HG03060 (cell line): ENCODE results near the gene TUBA3E.
"Not testable (repeated sequence)": the region's sequence is repeated elsewhere in the genome, so short reads cannot be mapped to it uniquely, and the experiment has no call there.

Experiments
- ATAC-seq: cut with Tn5 transposase; IDR thresholded peaks from one replicate; pipeline ENCODE4 v1.9.1; 2021; ENCODE audit warnings: low read depth, moderate number of reproducible peaks; ENCODE audit not compliant: unreplicated experiment

TUBA3E gene

DNA sequence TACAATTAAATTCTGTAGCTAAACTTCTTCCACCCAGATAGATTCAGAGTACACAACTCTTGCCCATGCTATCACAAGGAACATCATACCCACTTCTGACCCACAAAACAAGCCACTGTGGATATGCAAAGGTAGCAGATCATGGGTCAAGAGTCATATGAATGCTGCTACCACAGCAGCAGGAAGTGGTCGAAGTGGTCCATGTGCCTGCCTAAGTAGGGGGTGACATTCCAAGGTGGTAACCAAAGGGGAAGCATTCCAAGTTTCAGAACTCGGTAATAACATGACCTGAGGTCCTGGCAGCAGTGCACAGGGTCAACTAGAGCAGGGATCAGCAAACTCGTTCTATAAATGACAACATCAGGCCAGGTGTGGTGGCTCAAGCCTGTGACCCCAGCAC, 5.8 kb downstream of the TUBA3E start:
- ATAC-seq, result not testable (repeated sequence)

GRCh38 chr2:130191319-130191718, 6.9 kb downstream of the TUBA3E start:
- not testable (repeated sequence) for ATAC-seq

DNA sequence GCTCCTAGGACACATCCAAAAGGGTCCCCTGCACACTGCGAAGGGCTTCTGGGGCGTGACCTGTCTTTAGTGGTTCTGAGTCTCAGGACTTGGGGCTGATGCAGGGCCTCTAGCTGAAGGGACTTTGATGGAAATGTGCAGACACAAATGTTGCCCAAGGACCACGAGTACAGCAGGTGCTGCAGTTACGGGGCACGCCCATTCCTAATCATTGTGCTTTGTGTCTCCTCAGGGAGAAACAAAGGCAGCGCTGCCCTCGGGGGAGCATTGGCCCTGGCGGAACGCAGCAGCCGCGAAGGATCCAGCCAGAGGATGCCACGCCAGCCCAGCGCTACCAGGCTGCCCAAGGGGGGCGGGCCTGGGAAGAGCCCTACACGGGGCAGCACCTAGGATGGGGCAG, 8.0 kb downstream of the TUBA3E start:
- no peak for ATAC-seq

- not testable (repeated sequence) for ATAC-seq
Observed at GRCh38 chr2:130188958-130189357, 9.3 kb downstream of the TUBA3E start.

GRCh38 chr2:130187859-130188792, 10.1 kb downstream of the TUBA3E start:
- ATAC-seq, result not testable (repeated sequence)

DNA sequence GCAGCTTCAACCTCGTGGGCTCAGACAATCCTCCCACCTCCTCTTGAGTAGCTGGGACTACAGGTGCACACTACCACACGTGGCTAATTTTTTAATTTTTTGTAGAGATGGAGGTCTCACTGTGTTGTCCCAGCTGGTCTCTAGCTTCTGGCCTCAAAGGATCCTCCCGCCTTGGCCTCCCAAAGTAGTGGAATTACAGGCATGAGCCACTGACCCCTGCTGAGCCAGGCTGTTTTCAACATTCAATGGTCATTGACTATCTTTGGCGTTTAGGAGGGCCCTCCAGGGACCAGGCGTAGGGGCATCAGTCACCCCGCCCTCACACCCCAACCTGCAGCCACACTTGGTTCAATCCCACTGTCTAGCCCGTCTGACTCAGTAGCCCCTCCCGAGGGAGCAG, 11.0 kb downstream of the TUBA3E start:
- no peak for ATAC-seq

GRCh38 chr2:130186391-130186790, 11.8 kb downstream of the TUBA3E start:
- no peak for ATAC-seq

DNA sequence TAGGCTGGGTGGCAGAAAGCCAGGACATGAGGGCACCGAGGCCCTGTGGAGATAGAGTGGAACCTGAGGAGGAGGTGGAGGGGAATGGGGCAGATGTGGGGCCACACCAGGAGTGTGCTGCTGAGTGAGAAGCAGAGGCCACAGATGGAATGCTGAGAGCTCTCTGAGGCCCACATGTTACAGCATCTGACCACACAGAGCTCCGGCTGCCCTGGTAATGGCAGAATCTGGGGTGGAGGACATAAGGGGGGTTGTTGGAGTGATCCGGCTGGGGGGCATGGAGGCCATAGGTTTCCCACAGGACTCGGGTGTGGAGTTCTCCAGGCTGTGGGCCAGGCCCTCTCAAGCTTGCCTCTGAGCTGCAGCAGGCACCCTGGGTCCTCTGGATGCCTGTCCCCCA, 12.3 kb downstream of the TUBA3E start:
- ATAC-seq, result no peak

DNA sequence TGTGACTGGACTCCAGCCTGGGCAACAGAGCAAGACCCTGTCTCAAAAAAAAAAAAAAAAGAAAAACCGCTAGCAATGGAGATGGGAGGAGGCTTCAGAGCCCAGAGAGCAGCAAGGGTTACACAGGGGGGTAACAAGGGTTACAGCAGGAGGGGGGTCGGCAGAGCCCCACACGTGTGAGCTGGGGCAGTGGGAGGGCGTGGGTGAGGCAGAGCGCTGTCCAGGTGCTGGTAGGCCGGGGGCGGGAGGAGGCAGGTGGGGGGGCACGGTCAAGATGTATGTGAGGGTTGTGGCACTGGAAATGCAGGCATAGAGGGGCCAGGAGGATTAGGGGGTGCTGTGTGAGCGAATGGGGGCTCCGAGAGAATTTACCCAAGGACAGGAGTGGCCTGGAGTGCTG, 12.8 kb downstream of the TUBA3E start:
- ATAC-seq, result no peak

DNA sequence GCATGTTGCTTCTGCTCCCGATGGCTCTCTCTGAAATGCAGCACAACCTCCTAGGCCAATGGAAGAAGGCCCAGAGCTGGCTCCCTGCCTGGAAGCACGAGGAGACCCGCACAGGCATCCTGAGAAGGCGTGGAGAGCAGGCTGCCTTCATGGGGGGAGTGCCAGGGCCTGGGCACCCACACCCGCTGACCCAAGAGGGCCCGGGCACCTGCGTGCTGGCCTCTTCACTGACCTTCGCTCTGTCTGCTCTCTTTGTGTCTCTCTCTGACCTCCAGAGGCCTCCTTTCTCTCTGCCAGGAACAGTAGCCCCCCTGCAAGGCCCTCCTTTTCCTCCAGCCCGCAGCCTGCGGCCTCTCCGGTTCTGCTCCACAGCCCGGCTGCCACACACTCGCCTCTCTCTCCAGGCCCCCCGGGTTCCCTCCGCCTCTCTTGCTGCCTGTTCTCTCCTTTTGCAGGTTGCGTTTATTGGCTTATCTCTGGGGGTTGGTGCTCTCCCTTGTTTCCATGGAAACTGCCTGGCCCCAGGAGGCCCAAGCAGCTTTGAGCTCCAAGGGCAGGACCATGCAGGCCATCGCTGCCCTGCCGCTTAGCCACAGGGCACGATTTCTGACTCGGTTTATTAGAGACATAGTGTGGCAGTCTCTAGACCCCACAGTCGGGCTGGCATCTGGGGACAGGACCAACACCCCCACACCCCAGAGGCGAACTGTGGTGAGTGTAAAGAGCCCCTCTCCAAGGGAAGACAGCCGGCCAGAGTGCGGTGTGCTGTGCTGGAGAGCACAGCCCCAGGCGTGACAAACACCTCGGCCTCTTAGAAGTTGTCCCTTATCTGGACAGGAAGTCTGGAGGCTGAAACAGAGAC, 14.5 kb downstream of the TUBA3E start:
- ATAC-seq, result no peak

- ATAC-seq, result not testable (repeated sequence)
Observed at GRCh38 chr2:130182826-130183511, 15.3 kb downstream of the TUBA3E start.

GRCh38 chr2:130181880-130182682, 16.2 kb downstream of the TUBA3E start, which contains the start of gene MZT2B:
TSS of gene MZT2B (plus strand) at chr2:130182262. CDS start at chr2:130182283, 21 bp downstream.
- ATAC-seq, result peak; percentile 55

- ATAC-seq, result peak; percentile 60
Observed at GRCh38 chr2:130181325-130181879, 16.8 kb downstream of the TUBA3E start, which contains the start of gene SMPD4. TSS of gene SMPD4 (minus strand) at chr2:130181602. CDS start at chr2:130176592, 5,010 bp downstream.

DNA sequence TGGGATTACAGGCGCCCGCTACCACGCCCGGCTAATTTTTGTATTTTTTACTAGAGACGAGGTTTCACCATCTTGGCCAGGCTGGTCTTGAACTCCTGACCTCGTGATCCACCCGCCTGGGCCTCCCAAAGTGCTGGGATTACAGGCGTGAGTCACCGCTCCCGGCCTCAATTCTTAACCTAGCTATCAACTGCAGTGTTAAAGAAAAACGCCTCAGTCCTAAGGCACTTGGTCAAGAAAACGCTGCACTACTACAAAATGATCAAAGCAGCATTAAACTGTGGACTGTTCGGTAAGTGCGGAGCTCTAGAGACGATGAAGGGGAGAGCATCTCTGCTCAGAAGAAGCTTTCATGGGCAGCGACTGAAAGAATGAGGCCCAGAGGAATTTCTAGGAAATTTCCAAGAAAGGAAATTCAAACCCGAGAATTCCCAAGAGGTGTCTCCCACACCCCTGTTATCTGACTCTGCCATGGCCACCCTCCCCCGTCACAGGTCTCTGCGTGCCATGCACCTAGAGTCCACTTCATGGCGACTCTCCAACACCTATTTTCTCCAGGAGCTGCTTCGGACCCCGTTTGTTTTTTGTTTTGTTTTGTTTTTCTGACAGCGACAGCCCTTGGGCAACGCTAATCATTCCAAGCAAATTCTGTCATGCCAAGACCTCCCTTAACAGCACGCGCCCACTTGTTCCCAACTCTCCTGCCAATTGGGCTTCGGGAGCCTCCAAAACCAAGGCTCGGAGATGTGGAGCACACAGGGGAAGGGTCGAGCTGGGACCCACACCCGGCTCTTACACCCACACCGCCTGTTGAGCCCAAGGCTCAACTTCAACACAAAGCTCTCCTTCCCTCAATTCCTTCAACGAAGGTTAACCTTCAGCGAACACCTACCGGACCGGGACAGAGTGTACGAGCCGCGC, 17.6 kb downstream of the TUBA3E start:
- ATAC-seq, result not testable (repeated sequence)

- peak; percentile 74 for ATAC-seq
Observed at GRCh38 chr2:130174866-130175265, 23.4 kb downstream of the TUBA3E start.

DNA sequence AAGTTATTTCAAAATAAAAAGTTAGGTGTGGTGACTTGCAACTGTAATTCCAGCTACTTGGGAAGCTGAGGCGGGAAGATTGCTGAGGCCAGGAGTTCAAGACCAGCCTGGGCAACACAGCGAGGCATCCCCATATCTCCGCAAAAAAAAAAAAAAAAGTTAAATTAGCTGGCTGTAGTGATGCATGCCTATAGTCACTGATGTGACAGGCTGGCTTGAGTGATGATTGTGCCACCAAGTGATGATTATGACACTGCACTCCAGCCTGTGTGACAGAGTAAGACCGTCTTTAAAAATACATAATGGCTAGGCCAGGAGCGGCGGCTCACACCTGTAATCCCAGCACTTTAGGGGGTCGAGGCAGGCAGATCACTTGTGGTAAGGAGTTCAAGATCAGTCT, 28.3 kb downstream of the TUBA3E start:
- ATAC-seq, result no peak

- not testable (repeated sequence) for ATAC-seq
Observed at GRCh38 chr2:130169163-130169562, 29.1 kb downstream of the TUBA3E start.

GRCh38 chr2:130166611-130167010, 31.6 kb downstream of the TUBA3E start:
- not testable (repeated sequence) for ATAC-seq
